Right renal pelvis (tissue), 4 donors: ENCODE data around the gene CROT. TPM values are rescaled to one million over a fixed set of nuclear protein-coding genes. Genes with fewer than 3 reads are reported as not detected.
"Not testable (repeated sequence)": the region's sequence is repeated elsewhere in the genome, so short reads cannot be mapped to it uniquely, and the experiment has no call there.

ENCODE experiments used
- DNase-seq, 4 donors: peaks; one replicate each; pipeline ENCODE4 v3.0.0-alpha.2; 2013; ENCODE audit warnings: low read depth in 4 of 4, low spot score in 3 of 4, missing footprints in 1 of 4
- polyA plus RNA-seq, 4 donors: library from polyadenylated mRNA; unstranded; fragments of 120-200 nt; gene quantifications; one replicate each; pipeline ENCODE4 v1.2.1, GENCODE V29; 2013; ENCODE audit not compliant: insufficient read length in 4 of 4

The CROT gene, protein sequence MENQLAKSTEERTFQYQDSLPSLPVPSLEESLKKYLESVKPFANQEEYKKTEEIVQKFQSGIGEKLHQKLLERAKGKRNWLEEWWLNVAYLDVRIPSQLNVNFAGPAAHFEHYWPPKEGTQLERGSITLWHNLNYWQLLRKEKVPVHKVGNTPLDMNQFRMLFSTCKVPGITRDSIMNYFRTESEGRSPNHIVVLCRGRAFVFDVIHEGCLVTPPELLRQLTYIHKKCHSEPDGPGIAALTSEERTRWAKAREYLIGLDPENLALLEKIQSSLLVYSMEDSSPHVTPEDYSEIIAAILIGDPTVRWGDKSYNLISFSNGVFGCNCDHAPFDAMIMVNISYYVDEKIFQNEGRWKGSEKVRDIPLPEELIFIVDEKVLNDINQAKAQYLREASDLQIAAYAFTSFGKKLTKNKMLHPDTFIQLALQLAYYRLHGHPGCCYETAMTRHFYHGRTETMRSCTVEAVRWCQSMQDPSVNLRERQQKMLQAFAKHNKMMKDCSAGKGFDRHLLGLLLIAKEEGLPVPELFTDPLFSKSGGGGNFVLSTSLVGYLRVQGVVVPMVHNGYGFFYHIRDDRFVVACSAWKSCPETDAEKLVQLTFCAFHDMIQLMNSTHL
- polyA plus RNA-seq: 10 to 100 TPM; 30.6 to 45.2 (median 35.6) TPM

DNA sequence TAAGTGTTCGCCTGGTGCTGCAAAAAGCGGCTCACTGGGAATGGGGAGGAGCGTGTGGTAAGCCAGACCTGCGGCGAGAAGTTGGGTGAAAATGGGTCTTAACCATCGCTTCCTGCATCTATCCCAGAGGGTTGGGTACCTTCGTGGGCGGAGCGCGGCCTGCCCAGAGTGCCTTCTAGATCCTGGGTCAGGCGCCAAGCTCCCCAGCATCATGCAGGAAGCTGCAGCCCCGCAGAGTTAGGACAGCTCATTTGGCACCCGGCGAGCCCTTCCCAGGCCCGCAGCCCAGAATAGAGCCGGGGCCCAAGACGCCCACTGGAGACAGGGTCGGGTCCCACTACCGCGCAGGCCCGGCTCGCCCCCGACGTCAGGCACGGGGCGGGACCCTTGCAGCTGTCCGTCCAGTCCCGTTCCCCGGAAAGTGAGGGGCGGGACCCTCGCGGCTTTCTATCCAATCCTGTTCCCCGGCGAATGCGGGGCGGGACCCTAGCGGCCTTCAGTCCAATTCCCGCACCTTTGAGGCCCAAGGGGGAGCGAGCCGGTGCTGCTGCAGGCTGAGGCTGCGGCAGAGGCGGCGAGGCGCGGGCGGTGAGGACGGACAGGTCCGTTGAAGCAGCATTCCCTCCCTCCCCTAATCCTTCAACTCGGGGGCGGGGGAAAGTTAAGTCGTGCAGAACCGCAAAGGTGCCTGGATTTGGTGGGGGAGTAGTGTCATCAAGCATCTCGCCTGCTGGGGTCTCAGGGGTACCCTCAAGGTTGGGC lies at the start of gene CROT:
CROT (plus strand) TSS at position 499 of the 762 bp plus-strand sequence. CDS start 3,405 bp downstream, outside the sequence.
- DNase-seq: peak; percentile 86 to 94 (median 90)

DNA sequence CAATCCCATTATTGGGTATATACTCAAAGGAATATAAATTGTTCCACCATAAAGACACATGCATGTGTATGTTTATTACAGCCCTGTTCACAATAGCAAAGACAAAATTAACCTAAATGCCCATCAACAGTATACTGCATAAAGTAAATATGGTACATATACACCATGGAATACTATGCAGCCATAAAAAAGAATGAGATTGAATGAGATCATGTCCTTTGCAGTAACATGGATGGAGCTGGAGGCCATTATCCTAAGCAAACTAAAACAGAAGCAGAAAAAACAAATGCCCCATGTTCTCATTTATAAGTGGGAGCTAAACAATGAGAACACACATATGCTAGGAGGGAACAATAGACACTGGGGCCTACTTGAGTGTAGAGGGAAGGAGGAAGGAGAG lies 44.7 kb upstream of the CROT start:
- DNase-seq: no peak

DNA sequence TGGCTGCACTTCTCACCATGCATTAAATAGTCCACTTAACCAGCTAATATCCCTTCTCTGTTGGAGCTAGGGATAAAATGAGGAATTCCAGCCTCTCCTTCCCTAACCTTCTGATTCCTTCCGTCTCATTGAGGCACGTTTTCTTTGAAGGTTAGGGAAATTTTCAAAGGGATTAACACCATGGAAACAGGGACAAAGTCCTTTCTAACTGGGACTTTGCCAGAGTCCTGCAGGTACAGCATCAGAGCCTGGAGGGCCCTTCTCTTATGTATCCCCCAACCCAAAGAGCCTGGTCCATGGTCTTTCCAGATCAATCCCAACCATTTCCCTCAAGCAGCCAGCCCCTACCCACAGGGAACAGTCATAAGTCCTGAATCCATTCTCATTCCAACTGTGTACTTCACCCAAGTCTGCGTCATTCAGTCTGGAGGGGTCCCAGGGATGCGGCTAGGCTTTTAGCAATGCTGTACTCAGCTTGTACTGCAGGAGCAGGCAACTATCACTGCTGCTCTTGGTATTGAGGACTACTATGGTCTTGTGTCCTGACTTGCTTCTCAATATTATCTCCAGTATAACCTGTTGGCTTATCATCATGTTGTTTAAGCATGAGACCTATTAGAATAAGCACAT lies 34.6 kb upstream of the CROT start:
- no peak for DNase-seq

DNA sequence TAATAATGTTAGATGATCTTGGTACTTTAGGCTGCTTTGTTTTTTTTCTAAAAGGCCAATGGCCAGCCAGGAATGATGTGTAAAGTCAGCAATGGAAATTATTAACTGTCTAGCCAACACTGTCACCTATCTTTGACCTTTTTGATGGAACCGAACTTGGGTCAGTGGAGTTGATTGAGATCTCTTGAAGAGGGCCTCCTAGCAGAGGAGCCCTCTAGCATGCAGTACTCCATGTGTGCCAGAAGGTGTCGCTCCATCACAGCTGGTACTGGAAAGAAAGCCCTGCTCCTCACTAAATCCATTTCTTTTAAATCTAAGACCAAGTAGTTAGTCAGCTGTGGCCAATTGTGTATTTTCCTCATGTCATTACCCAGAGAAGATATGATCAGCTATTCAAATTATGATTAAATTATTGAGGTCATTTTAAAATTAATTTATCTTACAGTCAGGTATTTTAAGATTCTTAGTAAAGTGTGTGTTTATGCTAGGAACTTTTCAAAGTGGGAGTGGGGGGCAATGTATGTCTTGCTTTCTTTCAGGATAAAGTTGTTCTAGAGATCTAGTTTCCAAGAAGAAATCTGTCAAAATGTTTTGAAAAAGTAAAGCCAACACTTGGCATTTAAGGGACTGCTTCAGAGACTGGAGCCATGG lies 33.1 kb upstream of the CROT start:
- peak in 2 of 4 donors; percentile 14 to 49 for DNase-seq

DNA sequence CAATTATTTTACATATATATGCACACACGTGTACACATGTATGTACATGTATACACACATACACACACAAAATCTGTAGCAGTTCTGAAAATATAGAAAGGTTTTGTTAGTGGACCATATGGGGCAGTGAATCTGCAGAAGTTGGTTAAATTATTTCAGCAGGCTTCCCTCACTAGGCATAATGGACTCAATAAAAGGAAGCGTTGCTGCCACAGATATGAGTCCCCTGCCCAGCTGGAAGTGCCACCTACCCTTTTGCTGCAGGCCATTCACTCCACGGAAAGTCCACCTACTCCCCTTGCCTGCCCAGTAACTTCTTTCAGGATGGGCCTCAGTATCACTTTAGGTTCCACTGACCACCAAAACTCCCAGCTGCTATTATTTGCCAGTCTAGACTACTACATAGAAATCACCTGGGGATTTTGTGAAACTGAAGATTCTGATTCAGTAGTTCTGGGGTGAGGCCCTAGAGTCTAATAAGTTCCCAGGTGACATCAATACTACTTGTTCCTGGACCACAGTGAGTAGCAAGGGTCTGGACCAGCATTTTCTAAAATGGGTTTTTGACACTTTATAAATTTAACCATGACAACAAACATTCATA lies 29.3 kb upstream of the CROT start:
- no peak for DNase-seq

DNA sequence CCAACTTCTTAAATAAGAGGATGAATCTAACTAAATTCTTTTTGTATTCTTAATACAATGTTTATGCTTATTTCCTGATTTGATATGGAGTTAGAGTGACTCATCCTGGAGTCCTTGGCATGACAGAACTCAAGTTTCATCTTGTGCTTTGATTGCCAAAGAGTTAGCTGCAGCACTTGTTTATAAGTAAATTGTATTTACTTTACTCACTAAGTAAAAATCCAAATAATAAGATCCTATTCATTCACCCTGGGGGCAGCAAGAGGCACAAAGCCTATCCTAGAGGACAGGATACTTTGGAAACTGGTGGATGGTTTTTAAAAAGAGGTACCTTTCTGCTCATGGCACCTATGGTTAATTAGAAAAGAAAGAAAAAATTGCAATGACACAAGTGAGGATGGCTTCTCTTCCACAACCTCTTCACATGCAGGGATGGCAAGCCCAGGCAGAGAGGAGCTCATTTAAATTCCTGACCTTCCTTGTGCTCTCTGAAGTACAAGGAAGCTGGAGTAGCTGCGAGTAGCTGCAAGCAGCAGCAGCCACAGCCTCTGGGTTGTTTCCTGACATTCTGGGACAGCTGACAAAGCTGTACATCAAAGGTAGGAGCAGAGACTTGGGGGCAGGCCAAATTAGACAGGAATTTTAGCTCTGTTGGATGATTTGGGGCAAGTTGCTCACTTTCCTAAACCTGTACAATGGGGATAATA lies 28.5 kb upstream of the CROT start:
- no peak for DNase-seq

DNA sequence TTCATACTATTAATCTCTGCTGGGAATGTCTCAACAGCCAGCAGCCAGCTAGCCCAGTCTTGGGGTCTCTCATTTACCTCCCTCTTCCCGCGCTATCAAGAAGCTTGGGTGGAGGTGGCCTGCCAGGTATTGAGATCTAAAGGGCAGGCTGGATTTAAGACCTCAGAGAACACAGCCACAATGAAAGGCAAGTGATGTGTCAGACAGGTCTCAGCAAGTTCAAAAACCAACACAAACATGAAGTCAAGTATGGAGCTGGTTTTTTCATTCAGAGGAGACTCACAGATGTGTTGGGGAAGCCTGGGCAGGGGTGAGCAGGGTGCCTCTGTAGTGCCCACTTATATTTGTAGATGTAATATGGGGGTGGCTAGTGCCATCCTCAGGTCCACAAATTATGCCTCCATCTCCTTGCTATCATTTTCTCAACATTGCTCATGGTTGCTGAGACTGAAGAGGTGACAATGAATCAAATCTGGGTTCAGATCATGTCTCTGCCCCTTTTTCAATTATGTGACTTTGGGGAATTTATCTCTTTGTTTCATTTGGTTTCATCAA lies 27.7 kb upstream of the CROT start:
- no peak for DNase-seq

DNA sequence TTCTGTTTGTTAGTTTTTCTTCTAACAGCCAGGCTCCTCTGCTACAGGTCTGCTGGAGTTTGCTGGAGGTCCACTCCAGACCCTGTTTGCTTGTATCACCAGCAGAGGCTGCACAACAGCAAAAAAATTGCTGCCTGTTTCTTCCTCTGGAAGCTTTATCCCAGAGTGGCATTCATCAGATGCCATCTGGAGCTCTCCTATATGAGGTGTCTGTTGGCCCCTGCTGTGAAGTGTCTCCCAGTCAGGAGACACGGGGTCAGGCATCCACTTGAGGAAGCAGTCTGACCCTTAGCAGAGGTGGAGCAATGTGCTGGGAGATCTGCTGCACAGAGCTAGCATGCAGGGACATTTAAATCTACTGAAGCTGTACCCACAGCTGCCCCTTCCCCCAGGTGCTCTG lies 26.7 kb upstream of the CROT start:
- no peak for DNase-seq

DNA sequence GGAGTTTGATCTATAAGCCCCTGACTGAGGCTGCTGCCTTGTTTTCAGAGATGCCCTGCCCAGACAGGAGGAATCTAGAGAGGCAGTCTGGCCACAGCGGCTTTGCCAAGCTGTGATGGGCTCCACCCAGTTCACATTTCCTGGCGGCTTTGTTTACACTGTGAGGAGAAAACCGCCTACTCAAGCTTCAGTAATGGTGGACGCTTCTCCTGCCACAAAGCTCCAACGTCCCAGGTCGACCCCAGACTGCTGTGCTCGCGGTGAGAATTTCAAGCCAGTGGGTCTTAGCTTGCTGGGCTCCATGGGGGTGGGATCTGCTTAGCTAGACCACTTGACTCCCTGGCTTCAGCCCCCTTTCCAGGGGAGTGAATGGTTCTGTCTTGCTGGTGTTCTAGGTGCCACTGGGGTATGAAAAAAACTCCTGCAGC lies 26.3 kb upstream of the CROT start:
- DNase-seq: not testable (repeated sequence)

DNA sequence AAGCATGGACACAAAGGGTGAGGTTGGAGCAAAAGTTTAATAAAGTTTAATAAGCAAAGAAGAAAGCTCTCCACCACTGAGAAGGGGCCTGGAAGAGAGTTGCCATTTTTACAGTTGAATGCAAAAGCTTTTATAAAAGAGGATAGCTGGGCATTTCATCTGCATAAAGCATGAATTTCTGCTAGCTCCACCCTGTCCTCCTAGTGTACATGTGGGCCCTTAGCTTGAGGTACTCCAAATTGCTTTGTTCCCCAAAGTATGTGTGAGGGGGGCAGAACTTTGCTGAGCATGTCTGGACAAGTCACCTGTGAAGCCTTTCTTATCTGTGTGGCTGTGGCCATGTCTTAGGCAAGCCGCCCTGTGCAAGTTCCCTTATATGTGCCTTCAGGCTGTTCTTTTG lies 22.6 kb upstream of the CROT start:
- no peak for DNase-seq

DNA sequence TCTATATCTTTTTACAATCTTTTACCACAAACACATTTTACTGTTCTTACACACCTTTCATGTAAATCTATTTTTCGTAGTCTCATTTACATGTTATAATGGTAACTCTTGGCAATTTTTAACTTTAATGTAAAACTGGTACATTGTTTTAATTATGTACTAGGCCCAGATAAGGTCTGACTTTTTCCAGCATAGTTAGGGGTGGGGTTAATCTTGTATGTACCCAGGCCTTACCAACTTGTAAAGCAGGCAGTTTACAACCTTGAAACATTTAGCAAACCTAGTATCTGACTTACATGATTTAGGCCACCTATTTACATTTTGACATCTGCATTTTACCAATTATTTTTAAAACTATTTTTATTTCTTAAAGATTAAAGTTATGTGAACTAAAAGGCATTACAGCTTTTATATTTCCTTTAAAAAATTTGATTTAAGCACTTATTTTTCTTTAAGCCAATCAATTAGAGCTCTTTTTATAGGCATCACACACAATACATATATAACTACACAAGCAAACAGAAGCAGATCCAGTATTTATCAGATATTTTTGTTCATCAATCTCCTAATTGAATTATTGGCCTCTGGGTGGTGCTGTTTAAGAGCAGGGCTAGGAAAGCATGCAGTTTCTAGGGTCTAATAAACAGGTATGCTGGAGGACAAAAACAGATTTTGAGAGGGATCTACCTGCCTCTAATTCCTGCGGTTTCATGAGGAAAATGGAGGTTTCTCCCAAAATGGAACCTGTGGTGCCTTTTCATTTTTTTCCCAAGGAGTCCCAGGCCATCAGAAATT lies 19.7 kb upstream of the CROT start:
- no peak for DNase-seq

DNA sequence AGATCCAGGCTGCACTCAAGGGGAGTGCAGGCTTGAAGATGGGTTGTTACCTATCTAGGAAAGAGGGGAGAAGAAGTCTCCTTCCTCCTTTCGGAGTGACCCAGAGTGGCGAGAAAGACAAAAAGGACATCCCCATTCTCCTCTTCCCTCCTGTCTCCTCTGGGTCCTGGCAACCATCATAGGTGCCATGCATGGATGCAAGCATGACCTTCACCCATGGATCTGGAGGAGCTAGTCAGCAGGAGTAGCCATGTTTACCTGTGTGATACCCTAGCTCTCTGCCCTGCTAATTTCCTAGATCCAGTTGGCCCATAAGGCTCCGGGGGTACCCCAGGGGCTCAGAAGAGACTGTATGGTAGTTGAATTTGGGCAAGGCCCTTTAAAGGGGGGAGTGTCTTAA lies 17.2 kb upstream of the CROT start:
- no peak for DNase-seq

DNA sequence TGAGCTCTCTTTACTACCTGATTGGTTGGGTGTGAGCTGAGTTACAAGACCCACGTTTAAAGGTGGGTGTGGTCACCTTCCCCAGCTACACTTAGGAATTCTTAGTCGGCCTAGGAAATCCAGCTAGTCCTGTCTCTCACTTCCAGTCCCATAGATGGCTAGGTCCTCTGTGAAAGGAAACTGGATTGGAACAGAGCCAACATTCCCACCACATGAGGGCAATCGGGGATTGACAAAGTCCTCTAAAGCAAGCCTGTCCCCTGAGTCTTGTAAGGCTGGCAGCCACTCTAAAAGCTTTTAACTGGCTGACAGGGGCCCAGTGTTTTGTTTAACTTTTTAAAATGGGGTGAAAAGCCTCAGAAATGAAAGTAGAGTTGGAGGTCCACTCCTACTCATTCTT lies 15.1 kb upstream of the CROT start:
- no peak for DNase-seq

DNA sequence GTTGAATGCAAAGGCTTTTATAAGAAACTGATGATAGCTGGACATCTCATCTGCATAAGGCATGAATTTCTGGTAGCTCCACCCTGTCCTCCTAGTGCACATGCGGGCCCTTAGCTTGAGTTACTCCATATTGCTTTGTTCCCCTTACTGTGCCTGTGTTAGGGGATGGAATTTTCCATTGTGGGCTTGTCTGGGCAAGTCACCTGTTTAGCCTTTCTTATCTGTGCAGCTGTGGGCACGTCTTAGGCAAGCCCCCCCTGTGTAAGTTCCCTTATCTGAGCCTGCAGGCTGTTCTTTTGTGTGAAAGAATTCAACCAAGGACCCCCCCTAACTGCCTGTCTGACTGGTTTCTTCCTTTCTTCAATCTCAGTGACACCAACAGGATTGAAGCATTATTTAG lies 14.5 kb upstream of the CROT start:
- no peak for DNase-seq

DNA sequence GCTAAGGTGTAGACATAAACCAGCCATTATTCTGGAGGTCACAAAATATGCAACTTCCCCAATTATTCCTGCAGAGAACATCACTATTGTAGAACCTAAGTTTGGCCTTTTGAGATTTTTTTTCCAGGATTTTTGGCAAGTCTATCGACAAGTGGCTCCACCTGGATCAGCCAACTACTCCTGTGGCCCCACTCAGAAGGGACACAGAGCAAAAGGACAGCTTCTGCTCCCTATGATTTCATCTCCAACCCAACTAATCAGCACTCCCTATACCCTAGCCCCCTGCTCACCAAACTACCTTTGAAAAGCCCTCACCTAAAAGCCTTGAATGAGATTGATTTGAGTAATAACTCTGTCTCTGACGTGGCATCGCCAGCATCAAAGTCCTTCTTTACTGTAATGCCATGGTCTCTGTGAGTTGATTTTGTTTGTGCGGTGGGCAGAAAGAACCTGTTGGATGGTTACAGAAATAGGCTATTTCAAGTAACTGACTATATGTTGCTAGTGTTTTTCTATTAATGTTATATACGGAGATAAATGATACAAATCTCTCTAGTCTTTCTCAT lies 13.7 kb upstream of the CROT start:
- no peak for DNase-seq

DNA sequence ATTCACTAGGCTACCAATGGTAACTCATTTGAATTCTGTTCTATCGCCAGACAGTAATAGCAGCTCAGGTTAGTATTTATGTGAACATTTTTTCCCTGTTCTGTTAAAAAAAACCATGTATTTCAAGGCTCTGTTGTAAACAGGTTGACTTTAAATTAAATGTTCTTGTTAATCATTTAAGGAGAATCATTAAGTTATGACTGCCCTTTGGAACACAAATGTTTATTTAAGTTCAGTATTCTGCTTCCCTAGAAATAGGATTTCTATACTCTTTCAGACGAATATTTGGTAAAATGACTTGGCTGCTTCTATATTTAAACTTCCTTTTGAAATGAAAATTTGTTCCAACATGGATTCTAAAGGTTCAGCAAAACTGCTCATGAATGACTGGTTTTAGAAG lies 13.1 kb upstream of the CROT start:
- no peak for DNase-seq

DNA sequence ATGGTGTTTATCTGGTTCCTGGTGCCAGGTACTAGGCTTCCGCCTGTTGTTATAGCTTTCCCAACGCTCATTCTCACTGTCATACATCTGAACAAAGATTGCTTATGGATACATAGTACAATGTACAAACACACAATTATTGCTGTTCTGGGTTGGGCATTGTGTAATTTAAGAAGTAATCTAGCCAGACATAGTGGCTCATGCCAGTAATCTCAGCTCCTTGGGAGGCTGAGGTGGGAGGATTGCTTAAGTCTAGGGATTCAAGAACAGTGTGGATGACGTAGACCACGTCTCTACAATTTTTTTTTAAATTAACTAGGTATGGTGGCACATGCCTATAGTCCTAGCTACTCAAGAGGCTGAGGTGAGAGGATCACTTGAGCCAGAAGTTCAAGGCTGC lies 9.3 kb upstream of the CROT start:
- no peak for DNase-seq

DNA sequence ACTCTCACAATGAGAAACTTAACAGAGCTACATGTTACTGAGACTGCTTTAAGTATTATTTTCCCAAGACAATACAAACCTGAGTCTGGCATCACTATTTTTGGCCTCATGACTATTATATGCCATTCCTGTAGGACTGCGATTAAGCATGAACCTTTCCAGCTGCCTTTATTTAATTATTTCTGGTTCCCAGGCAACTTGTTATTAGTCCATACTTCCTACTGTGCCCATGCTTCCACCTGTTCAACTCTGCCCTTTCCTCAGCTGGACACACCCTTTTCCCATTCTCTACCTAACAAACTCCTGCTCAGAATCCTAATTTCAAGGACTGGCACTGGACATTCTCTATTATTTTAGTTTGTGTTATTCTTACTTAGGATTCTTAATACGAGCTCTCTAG lies 8.1 kb upstream of the CROT start:
- DNase-seq: no peak
